ENCODE data around the gene ATF1.
"Not testable (repeated sequence)": the region's sequence is repeated elsewhere in the genome, so short reads cannot be mapped to it uniquely, and the experiment has no call there.

ATF1 gene

GRCh38 chr12:50790081-50790480 lies 26.2 kb downstream of the ATF1 start:
- DNase-seq (ENCODE audit: low read depth in 2 of 3, low spot score in 1 of 3): no peak

DNA sequence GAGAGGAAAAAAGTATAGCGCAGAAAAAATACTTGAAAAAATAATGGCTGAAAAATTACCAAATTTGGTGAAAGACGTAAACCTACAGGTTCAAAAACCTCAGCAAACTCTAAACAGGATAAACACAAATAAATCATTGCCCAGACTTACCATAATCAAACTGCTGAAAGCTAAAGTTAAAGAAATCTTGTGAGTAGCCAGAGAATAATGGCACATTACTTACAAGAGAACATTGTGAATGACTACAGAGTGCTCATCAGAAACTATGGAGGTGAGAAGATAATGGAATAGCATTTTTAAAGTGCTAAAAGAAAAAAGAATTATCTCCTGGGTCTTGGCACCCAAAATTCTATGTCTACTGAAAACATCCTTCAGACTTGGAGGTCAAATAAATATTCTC lies 36.0 kb downstream of the ATF1 start:
- no peak for DNase-seq (ENCODE audit: low read depth in 2 of 3, low spot score in 1 of 3)

GRCh38 chr12:50803230-50803875 lies 39.5 kb downstream of the ATF1 start:
- no peak for DNase-seq (ENCODE audit: low read depth in 2 of 3, low spot score in 1 of 3)

DNA sequence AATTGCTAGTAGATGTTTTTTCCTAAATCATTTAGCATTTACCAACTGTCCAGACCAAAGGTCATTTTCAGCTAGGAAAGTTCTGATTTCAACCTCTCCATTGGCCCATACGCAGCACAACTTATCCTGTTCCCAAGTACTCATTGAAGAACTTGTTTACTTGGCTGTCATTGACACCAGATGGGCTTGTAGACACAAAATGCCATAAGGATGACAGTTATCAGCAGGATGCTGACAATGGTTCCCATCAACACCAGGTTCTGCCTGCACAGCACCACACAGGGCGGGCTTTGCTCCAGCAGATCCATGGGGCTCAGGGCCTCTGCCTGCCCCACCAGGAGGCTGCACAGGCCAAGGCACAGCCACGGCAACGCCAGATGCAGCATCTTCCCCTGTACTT lies 42.3 kb downstream of the ATF1 start:
- no peak for DNase-seq (ENCODE audit: low read depth in 2 of 3, low spot score in 1 of 3)

DNA sequence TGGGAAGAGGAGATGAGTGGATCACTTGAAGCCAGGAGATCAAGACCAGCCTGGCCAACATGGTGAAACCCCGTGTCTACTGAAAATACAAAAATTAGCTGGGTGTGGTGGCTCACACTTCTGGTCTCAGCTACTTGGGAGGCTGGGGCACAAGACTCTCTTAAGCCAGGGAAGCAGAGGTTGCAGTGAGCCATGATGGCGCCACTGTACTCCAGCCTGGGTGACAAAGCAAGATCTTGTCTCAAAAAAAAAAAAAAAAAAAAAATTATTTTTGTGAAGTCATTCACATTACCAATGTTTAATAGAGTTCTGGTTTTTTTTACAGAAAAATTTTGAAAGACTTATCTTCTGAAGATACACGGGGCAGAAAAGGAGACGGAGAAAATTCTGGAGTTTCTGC lies 45.2 kb downstream of the ATF1 start:
- not testable (repeated sequence) for DNase-seq (ENCODE audit: low read depth in 2 of 3, low spot score in 1 of 3)

- DNase-seq (ENCODE audit: low read depth in 2 of 3, low spot score in 1 of 3): not testable (repeated sequence)
These were observed 51.0 kb downstream of the ATF1 start for GRCh38 chr12:50814921-50815320.

DNA sequence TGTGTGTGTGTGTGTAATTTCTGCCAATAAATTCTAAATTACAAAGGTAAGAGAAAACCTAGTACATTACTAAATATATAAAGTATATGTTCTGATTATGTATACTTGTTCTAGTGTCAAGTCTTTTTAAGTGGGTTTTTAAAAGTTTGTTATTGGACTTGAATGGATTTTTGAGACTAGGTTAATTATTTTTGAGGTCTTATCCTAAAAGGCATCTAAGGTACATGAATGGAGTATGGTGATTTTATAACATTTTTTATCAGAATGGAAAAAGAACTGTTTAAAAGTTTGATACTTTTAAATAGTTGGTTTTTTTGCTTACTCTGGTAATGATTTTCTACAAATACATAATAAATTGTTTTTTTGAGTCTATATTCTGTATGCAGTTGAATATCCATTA lies 56.3 kb downstream of the ATF1 start:
- DNase-seq (ENCODE audit: low read depth in 2 of 3, low spot score in 1 of 3): no peak

DNA sequence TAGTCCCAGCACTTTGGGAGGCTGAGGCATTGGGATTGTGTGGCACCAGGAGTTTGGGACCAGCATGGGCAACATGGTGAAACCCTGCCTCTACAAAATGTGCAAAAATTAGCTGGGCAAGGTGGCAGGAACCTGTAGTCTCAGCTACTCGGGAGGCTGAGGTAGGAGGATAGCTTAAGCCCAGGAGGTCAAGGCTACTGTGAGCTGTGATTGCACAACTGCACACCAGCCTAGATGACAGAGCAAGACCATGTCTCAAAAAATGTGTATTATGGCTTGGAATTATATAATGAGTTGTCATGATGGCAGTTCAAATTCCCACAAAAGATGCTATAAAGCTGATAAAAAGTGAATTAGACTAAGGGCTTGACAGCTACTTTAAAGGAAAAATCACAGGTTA lies 58.2 kb downstream of the ATF1 start:
- no peak for DNase-seq (ENCODE audit: low read depth in 2 of 3, low spot score in 1 of 3)

GRCh38 chr12:50823724-50824123 lies 59.8 kb downstream of the ATF1 start:
- DNase-seq (ENCODE audit: low read depth in 2 of 3, low spot score in 1 of 3): not testable (repeated sequence)

DNA sequence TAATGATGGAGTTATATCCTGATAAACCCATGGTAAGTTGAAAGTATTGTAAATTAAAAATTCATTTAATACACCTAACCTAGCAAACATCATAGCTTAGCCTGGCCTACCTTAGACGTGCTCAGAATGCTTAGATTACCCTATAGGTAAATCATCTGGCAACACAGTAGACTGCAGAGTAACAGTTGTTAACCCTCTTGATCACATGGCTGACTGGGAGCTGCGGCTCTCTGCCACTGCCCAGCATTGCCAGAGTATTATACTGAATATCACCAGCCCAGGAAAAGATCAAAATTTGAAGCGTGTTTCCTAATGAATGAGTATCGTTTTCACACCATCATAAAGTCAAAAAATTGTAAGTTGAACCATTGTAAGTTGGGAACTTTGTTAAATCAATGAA lies 61.0 kb downstream of the ATF1 start:
- DNase-seq (ENCODE audit: low read depth in 2 of 3, low spot score in 1 of 3): no peak

GRCh38 chr12:50825372-50825838 lies 61.5 kb downstream of the ATF1 start:
- DNase-seq (ENCODE audit: low read depth in 2 of 3, low spot score in 1 of 3): no peak

DNA sequence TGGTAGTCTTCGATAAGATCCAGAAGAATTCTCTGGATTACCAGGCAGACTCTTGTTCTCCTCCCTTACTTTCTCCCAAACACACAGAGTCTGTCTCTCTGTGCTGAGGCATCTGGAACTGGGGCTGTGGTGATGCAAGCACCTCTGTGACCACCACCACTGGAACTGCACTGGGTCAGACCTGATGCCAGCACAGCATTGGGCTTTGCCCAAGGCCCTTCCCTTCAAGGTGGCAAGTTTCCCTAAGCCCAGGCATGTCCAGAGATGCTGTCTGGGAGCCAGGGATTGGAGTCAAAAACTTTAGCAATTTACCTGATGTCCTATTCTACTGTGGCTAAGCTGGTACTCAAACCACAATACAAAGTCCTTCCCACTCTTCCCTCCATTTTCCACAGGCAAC lies 64.2 kb downstream of the ATF1 start:
- DNase-seq (ENCODE audit: low read depth in 2 of 3, low spot score in 1 of 3): no peak

DNA sequence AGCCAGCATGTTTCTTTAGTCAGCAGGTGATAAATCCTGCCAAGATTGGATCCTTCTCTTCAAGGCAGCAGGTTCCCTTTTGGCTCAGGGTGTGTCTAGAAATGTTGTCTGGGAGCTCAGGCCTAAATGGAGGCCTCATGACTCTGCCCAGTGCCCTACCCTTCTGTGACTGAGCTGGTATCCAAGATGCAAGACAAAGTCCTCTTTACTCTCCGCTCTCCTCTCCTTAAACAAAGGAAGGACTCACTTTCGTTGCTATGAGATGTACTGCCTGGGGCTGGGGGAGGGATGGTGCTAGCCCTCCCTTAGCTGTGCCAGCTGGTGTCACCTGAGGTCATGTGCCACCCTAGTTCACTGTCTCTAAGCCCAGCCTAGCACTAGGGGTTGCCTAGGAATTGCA lies 65.0 kb downstream of the ATF1 start:
- no peak for DNase-seq (ENCODE audit: low read depth in 2 of 3, low spot score in 1 of 3)

- not testable (repeated sequence) for DNase-seq (ENCODE audit: low read depth in 2 of 3, low spot score in 1 of 3)
These were observed 69.9 kb downstream of the ATF1 start for GRCh38 chr12:50833801-50834200.

- DNase-seq (ENCODE audit: low read depth in 2 of 3, low spot score in 1 of 3): no peak
These were observed 75.1 kb downstream of the ATF1 start for GRCh38 chr12:50839042-50839441.

DNA sequence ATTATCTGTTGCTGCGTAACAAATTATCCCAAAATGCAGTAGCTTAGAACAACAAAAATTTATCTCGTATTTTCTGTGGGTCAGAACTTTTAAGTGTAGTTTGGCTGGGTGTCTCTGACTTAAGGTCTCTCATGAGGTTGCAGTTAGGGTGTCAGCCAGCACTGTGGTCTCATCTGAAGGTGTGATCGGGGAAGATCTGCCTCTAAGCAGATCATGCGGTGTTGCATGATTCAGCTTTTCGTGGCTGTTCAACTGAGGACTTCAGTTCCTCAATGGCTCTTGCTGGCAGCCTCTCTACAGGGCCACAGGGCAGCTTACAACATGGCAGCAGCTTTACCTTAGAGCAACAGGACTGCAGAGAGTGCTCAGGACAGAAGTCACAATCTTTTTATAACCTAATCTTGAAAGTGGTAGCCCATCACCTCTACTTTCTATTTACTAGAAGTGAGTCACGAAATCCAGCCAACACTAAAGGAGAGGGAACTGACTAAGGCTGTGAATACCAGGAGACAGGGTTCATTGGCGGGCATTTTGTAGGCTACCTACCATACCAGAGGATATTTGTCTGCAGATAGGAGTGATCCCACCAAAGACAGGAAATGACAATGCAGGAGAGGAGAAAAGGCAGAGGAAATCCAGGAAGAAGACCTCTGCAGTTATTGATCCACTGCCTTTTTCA lies 77.0 kb downstream of the ATF1 start:
- DNase-seq (ENCODE audit: low read depth in 2 of 3, low spot score in 1 of 3): no peak

GRCh38 chr12:50841716-50842531 lies 78.0 kb downstream of the ATF1 start:
- no peak for DNase-seq (ENCODE audit: low read depth in 2 of 3, low spot score in 1 of 3)

GRCh38 chr12:50842637-50843493 lies 79.0 kb downstream of the ATF1 start, which contains the start of gene TMPRSS12:
Gene TMPRSS12, plus strand, starts transcription at chr12:50842926. Its CDS starts 39 bp downstream, at chr12:50842965.
- no peak for DNase-seq (ENCODE audit: low read depth in 2 of 3, low spot score in 1 of 3)

- no peak for DNase-seq (ENCODE audit: low read depth in 2 of 3, low spot score in 1 of 3)
These were observed 81.2 kb downstream of the ATF1 start for GRCh38 chr12:50845021-50845647.

DNA sequence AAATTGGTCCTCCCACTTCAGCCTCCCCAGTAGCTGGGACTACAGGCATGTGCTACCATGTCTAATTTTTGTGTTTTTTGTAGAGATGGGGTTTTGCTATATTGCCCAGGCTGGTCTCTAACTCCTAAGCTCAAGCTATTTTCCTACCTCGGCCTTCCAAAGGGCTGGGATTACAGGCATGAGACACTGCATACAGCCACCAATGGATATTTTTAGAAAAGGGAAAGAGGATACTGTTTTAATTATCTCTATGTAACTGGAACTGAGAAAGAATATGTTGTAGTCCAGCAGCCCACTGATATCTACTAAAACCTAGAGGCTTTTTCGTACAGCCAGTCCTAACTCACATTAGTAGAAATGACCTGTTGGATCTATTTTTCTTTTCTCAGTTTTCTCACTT lies 85.1 kb downstream of the ATF1 start:
- no peak for DNase-seq (ENCODE audit: low read depth in 2 of 3, low spot score in 1 of 3)

GRCh38 chr12:50855218-50855617 lies 91.3 kb downstream of the ATF1 start:
- DNase-seq (ENCODE audit: low read depth in 2 of 3, low spot score in 1 of 3): not testable (repeated sequence)

All from stimulated activated CD4-positive, alpha-beta T cell treated with anti-CD3 and anti-CD28 coated beads, Interleukin-12 subunit alpha, Interleukin-12 subunit beta, amount 100 ng/mL, for 48 hours (primary cell).